HG02763 (cell line): ENCODE data around the gene SLBP.
"Not testable (repeated sequence)": the region's sequence is repeated elsewhere in the genome, so short reads cannot be mapped to it uniquely, and the experiment has no call there.

Experiments used
- ATAC-seq: cut with Tn5 transposase; IDR thresholded peaks from one replicate; pipeline ENCODE4 v1.9.1; 2021; ENCODE audit warnings: mild to moderate bottlenecking, moderate library complexity; ENCODE audit not compliant: unreplicated experiment

Gene SLBP

GRCh38 chr4:1713003-1713851 is 1.1 kb upstream of the SLBP start:
- ATAC-seq: peak; percentile 0

DNA sequence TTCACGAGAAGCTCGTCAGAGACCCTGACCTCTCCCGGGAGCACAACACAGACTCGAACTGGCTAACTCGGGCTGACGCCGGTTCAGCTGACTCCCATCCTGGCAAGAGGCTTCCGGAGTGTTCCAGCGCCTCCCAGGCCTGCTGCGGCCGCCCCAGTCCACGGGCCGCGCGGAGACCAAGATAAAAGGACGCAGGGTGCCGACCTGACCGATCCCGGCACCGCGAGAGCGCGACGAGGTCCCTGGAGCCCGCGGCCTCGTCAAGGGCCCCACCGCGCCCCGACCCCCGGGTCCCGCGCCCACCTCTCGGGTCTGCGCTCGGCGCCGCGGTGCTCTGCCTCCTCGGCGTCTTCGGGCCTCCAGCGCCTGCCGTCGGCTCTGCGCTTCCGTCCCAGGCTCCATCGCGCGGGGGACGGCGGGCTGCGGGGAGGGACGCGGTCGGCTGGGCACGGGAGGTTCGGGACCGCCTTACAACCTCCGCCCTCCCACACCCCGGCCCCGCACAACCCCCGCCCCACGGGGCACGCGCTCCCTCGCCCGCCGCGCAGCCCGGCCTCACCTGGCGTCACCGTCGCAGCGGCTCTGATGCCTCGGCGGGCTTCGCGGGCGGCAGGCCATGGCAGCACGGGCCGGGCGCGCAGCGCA is 426 bp downstream of the SLBP start:
- peak; percentile 4 for ATAC-seq

DNA sequence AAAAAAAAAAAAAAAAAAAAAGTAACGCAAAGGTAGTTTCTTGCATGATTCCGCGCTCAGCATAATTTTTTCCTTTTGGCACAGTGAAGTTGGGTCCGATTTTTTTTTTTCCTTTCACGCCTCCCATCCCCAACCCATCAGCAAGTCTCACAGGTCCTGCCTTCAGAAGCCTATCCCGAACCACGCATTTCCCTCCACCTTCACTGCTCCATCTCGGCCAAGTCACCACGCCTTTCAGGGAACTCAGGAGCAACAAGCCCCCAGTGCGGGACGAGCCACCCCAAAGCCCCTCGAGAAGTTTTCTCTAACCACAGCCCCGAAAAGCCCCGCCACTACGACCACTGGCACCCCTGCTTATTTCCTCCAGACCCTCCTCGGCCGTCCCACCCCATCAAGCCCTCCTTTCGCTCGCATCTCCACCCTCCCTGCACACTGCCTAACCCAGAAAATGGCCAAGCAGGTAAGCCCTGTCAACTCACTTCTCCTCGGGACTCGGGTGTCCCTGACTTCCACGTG is 1.0 kb downstream of the SLBP start:
- no peak for ATAC-seq

DNA sequence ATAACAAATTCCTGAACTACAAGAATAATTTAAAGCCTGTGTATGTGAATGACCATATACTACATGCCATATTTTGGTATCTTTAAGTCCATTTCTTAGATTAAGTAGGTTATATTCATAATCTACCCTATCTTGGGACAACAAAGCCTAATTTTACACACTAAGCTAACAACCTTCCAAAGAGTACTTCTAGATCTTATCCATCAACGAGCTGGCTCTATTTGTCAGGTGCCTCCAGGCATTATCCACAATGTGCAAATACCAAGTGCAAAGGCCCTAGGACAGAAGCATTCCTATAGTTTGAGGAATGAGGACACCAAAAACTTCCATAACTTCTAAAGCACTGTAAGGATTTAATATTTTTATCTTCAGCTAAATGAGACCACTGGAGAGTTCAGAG is 3.5 kb downstream of the SLBP start:
- no peak for ATAC-seq

DNA sequence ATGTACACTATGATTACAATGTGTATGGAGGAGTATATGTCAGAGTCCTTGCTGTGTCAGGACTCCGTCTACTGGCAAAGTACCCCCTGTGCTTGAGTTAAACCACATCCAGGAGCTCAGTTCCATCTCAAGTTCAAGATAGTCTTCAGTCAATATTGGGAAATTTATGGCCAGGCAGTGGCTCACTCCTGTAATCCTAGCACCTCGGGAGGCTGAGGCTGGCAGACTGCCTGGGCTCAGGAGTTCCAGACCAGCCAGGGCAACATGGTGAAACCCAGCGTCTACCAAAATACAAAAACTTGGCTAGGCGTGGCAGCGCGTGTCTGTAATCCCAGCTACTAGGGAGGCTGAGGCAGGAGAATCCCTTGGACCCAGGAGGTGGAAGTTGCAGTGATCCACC is 5.8 kb downstream of the SLBP start:
- no peak for ATAC-seq

DNA sequence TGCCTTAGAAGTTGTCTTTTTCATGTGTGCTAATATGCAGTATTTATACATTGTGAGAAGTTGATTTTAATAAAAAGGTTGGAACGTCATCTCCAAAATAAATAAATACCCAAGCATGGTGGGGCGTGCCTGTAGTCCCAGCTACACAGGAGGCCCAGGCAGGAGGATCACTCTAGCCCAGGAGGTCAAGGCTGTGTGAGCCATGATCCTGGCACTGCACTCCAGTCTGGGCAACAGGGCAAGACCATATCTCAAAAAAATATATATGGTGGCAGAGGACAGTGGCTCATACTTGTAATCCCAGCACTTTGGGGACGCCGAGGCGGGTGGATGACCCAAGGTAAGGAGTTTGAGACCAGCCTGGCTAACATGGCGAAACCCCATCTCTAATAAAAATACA is 6.4 kb downstream of the SLBP start:
- no peak for ATAC-seq

DNA sequence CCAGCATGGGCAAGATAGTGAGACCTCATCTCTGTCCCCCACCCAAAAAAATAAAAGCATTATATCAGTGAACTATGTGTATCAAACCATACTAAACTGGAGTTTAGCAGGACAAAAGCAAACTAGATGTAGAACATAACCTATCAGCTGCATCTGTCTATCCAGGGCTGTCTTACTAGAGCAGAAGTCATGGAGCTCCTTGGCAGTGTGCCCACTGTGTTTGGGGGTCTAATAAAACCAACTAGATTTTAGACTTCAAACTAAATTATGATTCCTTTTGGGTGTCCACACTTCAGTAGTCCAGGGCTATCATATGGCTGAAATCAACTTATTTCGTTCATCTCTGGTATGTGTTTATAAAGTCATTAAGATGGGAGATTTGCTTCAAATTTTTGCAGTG is 8.3 kb downstream of the SLBP start:
- no peak for ATAC-seq

DNA sequence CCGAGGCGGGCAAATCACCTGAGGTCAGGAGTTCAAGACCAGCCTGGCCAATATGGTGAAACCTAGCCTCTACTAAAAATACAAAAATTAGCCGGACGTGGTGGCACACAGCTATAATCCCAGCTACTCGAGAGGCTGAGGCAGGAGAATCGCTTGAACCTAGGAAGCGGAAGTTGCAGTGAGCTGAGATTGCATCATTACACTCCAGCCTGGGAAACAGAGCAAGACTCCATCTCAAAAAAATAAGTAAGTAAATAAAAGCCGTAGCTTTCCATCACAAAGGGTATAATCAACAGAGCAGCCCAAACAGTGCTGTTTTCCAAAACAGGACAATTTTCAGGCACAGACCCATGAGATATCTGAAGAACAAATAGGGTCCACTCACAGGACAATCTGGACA is 10.4 kb downstream of the SLBP start:
- ATAC-seq: not testable (repeated sequence)

DNA sequence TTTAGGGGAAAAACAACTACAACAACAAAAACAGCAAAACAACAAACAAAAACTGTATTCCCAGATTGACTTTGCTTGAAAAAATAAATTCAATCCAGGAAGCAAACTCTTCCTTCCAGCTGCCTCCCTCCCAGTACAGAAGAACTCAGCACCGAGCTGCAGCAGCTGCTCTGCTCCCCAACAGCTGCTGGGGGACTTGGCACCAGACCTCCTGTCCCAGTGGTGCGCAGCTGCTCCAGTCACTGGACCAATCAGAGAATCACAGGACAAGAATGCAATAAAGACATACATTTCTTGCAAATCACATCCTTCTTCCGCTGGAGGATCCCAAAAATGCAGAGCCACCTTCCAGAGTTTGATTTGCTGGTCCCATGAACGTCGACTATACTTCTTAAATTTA is 16.2 kb downstream of the SLBP start:
- ATAC-seq: no peak

DNA sequence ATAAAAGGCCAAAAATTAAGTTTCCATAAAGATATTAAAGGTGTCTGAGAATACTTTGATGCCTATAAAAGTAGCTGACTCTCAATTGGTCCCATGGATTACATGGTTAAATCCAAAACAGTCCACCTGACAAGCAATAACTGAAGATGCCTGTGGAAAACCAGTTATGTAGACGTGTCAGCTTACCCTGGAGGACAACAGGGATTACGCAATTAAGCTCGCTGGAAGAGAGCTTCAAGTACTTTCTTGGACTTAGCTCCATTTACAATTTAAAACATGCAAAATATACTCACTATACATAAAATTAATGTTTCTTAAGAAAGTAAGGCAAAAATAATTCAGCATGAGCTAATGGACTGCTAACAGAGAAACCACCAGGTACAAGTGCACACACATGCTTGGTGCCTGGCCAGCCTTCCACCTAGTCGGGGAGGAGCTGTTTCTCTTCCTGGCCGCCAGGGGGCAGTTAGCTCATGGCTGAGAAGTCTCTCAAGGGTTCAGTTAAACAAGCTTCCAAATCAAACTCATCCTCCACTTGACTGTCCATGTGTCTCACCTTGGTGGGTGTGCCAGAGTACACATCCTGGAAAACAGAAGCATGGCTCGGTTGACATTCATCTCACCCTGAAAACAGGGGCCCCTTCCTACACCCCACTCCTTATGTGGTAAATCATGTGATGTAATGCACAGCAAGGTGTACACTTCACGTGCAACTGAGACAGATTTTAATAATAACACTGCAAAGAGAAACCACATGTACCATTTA is 18.8 kb downstream of the SLBP start:
- no peak for ATAC-seq

- no peak for ATAC-seq
These were observed 20.3 kb downstream of the SLBP start for GRCh38 chr4:1691737-1692373.

DNA sequence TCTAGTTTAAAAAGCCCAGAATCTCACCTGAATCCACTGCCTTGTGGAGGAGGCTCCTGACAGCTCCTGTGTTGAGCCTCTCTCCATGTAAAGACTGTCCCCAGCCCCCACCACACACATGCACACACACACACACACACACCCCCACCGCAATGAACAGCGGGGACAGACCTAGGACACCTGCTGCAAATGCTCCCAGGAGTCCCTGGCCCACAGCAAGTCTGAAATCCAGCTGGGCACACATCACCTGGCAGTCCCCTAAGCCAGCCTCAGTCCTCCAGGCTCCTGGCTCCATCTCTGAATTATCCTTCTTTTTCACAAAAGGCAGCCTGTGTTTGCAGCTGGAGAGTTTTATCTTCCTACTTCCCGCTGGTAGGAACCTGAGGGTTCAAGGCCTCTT is 21.4 kb downstream of the SLBP start:
- no peak for ATAC-seq

- no peak for ATAC-seq
These were observed 25.6 kb downstream of the SLBP start for GRCh38 chr4:1686440-1687036.

DNA sequence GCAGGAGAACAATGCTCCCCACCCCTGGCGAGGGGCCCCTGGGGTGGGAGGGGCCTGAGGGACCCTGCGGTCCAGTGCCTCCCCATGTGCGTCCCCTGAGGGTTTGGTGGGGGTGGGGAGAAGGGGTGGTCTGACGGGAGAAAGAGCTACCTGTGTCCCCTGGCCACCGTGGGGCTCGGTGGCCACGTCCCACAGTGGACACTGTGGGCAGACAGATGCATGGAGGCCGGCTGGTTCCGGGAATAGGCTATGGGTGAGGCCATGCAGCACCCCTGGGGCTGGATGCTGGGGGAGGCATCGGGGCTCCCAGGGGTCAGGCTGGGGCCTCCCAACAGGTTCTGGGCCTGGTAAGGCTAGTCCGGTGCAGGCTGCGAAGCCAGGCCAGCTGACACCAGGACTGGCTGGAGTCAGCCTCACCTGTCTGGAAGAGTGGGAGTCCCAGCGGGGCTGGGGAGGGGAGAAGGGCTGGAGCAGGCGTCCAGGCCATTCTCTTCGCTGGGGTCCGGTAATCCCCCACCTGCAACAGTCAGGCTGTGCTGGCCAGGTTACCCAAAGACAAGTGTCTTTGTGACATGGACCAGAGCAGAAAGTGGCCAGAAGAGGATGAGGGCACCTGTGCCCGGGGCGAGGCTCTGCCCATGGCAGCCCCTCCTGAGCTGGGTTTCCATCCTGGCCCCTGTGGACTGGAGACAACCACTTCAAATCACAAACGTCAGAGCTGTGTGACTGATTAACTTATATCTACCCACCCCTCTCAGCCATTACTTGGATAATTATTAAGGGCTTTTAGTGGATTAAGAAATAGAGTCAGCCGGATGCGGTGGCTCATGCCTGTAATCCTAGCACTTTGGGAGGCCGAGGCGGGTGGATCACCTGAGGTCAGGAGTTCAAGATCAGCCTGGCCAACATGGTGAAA is 26.6 kb downstream of the SLBP start:
- no peak for ATAC-seq

GRCh38 chr4:1684506-1685234 is 27.4 kb downstream of the SLBP start:
- ATAC-seq: no peak

DNA sequence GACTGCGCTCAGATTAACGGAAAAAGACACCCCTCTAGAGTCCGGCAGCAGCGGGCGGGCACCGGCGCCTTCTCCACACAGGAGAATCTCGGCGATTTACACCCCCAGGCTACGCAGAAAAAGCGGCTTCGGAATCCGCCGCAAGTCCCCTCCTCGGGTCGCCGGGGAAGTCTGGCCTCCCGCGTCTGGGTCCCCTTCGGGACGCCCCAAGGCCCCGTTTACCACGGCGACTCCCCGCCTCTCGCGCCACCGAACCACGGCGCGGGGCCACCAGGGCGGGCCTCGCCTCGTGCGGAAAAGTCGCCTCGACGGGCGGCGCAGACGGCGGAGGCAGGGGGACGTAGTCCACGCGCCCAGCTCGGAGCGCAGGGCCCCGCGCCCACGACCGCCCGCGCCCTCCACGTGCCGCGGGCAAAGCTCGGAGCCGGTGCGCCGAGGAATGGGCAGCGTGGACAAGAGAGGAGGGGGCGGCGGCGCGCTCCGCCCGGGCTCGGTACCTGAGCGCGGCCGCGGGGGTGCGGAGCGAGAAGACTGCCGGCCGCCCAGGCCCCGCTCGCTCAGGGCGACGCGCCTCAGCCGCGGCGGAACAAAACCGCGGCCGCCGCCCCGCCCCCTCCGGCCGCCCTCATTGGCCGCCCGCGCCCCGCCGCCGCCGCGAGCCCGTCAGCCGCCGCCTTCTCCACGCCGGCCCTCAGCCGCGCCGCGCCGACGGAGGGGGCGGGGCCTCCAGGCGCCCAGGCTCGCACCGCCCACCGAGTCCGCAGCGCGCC is 28.2 kb downstream of the SLBP start, which contains the start of gene FAM53A:
TSS of gene FAM53A (minus strand) at position 578 of the 770 bp plus-strand sequence. CDS start 15,572 bp downstream, outside the sequence.
- peak; percentile 89 for ATAC-seq

DNA sequence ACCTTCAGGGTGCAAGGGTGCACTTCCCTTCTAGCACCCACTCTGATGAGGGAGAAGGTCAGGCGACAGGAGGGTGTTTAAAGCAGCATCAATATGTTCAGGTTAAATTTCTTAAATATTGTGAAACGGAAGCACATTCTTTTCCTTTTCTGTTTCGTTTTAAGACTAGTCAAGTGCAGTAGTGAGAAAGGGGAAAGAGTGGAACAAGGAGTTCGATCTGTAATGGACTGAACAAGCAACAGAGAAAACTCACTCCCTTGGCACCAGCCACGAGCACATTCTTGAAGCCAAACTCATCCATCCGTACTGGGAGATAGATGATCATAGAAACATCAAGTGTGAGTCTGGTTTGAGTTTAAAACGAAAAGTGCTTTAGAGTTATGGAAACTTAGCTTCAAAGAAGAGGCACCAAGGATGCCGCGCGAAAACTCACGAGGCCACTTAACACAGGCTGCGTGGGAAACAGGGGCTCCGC is 28.8 kb downstream of the SLBP start:
- ATAC-seq: no peak

GRCh38 chr4:1682860-1683259 is 29.3 kb downstream of the SLBP start:
- ATAC-seq: no peak
